ENCODE measurements around the gene FOXK1.

FOXK1 gene

GRCh38 chr7:4742051-4742573 is 60.0 kb downstream of the FOXK1 start:
- peak overlapping the region; percentile 26 to 44 for H3K9ac ChIP-seq (ENCODE audit: low read depth in 1 of 2, low read length in 2 of 2)

GRCh38 chr7:4742852-4743251 is 60.8 kb downstream of the FOXK1 start:
- no peak overlapping the region for H3K4me3 ChIP-seq (ENCODE audit: low read depth in 1 of 2, low read length in 2 of 2)
- H3K9ac ChIP-seq (ENCODE audit: low read depth in 1 of 2, low read length in 2 of 2), result peak overlapping the region in 1 of 2 donors; percentile 44
- H3K27me3 ChIP-seq (ENCODE audit: control insufficient read depth in 1 of 2, insufficient read depth in 2 of 2, low read length in 2 of 2), result no peaks in the 10 kb centered on the region
- H3K27ac ChIP-seq (ENCODE audit: low read depth, low read length), result no peak overlapping the region
- peaks cover 56 to 61% of the 10 kb centered on the region in 2 donors for H3K4me1 ChIP-seq (ENCODE audit: control insufficient read depth in 1 of 2, insufficient read depth in 2 of 2, low read length in 2 of 2)
- H3K36me3 ChIP-seq (ENCODE audit: control insufficient read depth in 1 of 2, insufficient read depth in 2 of 2, low read length in 2 of 2), result peaks cover under 1 to 22% of the 10 kb centered on the region in 2 donors
- H3K9me3 ChIP-seq (ENCODE audit: control insufficient read depth in 1 of 2, low read length in 2 of 2), result no peaks in the 10 kb centered on the region

More at GRCh38 chr7:4742051-4742573, 60.0 kb downstream of the FOXK1 start:
- Histone ChIP-seq H3K36me3 (ENCODE audit: control insufficient read depth in 1 of 2, insufficient read depth in 2 of 2, low read length in 2 of 2) (peaks cover 0 to 23% of the 10 kb centered on the region in 2 donors), H3K27ac (ENCODE audit: low read depth, low read length) (peak overlapping the region; percentile 63), H3K27me3 (ENCODE audit: control insufficient read depth in 1 of 2, insufficient read depth in 2 of 2, low read length in 2 of 2) (no peaks in the 10 kb centered on the region), H3K4me3 (ENCODE audit: low read depth in 1 of 2, low read length in 2 of 2) (no peak overlapping the region), H3K4me1 (ENCODE audit: control insufficient read depth in 1 of 2, insufficient read depth in 2 of 2, low read length in 2 of 2) (peaks cover 54 to 60% of the 10 kb centered on the region in 2 donors), H3K9me3 (ENCODE audit: control insufficient read depth in 1 of 2, low read length in 2 of 2) (no peaks in the 10 kb centered on the region)

GRCh38 chr7:4744391-4745264 is 62.5 kb downstream of the FOXK1 start:
- no peaks in the 10 kb centered on the region for H3K9me3 ChIP-seq (ENCODE audit: control insufficient read depth in 1 of 2, low read length in 2 of 2)
- H3K4me3 ChIP-seq (ENCODE audit: low read depth in 1 of 2, low read length in 2 of 2), result peak overlapping the region; percentile 34 to 57
- peaks cover 6 to 32% of the 10 kb centered on the region in 2 donors for H3K36me3 ChIP-seq (ENCODE audit: control insufficient read depth in 1 of 2, insufficient read depth in 2 of 2, low read length in 2 of 2)
- H3K27ac ChIP-seq (ENCODE audit: low read depth, low read length), result peak overlapping the region; percentile 92
- peak overlapping the region; percentile 48 to 73 for H3K9ac ChIP-seq (ENCODE audit: low read depth in 1 of 2, low read length in 2 of 2)
- H3K4me1 ChIP-seq (ENCODE audit: control insufficient read depth in 1 of 2, insufficient read depth in 2 of 2, low read length in 2 of 2), result peaks cover 40 to 49% of the 10 kb centered on the region in 2 donors
- H3K27me3 ChIP-seq (ENCODE audit: control insufficient read depth in 1 of 2, insufficient read depth in 2 of 2, low read length in 2 of 2), result no peaks in the 10 kb centered on the region

GRCh38 chr7:4745265-4745919 is 63.3 kb downstream of the FOXK1 start:
- Histone ChIP-seq H3K27me3 (ENCODE audit: control insufficient read depth in 1 of 2, insufficient read depth in 2 of 2, low read length in 2 of 2) (no peaks in the 10 kb centered on the region), H3K9me3 (ENCODE audit: control insufficient read depth in 1 of 2, low read length in 2 of 2) (no peaks in the 10 kb centered on the region), H3K4me3 (ENCODE audit: low read depth in 1 of 2, low read length in 2 of 2) (peak overlapping the region; percentile 34 to 63), H3K9ac (ENCODE audit: low read depth in 1 of 2, low read length in 2 of 2) (peak overlapping the region; percentile 54 to 73), H3K36me3 (ENCODE audit: control insufficient read depth in 1 of 2, insufficient read depth in 2 of 2, low read length in 2 of 2) (peaks cover 6 to 32% of the 10 kb centered on the region in 2 donors), H3K27ac (ENCODE audit: low read depth, low read length) (peak overlapping the region; percentile 92), H3K4me1 (ENCODE audit: control insufficient read depth in 1 of 2, insufficient read depth in 2 of 2, low read length in 2 of 2) (peaks cover 38 to 47% of the 10 kb centered on the region in 2 donors)

- peaks cover 6 to 28% of the 10 kb centered on the region in 2 donors for H3K36me3 ChIP-seq (ENCODE audit: control insufficient read depth in 1 of 2, insufficient read depth in 2 of 2, low read length in 2 of 2)
- no peaks in the 10 kb centered on the region for H3K27me3 ChIP-seq (ENCODE audit: control insufficient read depth in 1 of 2, insufficient read depth in 2 of 2, low read length in 2 of 2)
- no peaks in the 10 kb centered on the region for H3K9me3 ChIP-seq (ENCODE audit: control insufficient read depth in 1 of 2, low read length in 2 of 2)
- peak overlapping the region; percentile 34 to 63 for H3K4me3 ChIP-seq (ENCODE audit: low read depth in 1 of 2, low read length in 2 of 2)
- H3K9ac ChIP-seq (ENCODE audit: low read depth in 1 of 2, low read length in 2 of 2), result peak overlapping the region; percentile 54 to 66
- peak overlapping the region; percentile 92 for H3K27ac ChIP-seq (ENCODE audit: low read depth, low read length)
- H3K4me1 ChIP-seq (ENCODE audit: control insufficient read depth in 1 of 2, insufficient read depth in 2 of 2, low read length in 2 of 2), result peaks cover 38 to 47% of the 10 kb centered on the region in 2 donors
Measured at GRCh38 chr7:4745971-4746919, 64.2 kb downstream of the FOXK1 start.

- Histone ChIP-seq H3K27ac (ENCODE audit: low read depth, low read length) (peak overlapping the region; percentile 92), H3K36me3 (ENCODE audit: control insufficient read depth in 1 of 2, insufficient read depth in 2 of 2, low read length in 2 of 2) (peaks cover 6 to 22% of the 10 kb centered on the region in 2 donors), H3K9me3 (ENCODE audit: control insufficient read depth in 1 of 2, low read length in 2 of 2) (no peaks in the 10 kb centered on the region), H3K4me3 (ENCODE audit: low read depth in 1 of 2, low read length in 2 of 2) (peak overlapping the region in 1 of 2 donors; percentile 16), H3K4me1 (ENCODE audit: control insufficient read depth in 1 of 2, insufficient read depth in 2 of 2, low read length in 2 of 2) (peaks cover 31 to 44% of the 10 kb centered on the region in 2 donors), H3K9ac (ENCODE audit: low read depth in 1 of 2, low read length in 2 of 2) (no peak overlapping the region), H3K27me3 (ENCODE audit: control insufficient read depth in 1 of 2, insufficient read depth in 2 of 2, low read length in 2 of 2) (no peaks in the 10 kb centered on the region)
Measured at GRCh38 chr7:4747013-4747412, 64.9 kb downstream of the FOXK1 start.

GRCh38 chr7:4747746-4748145 is 65.7 kb downstream of the FOXK1 start:
- H3K4me1 ChIP-seq (ENCODE audit: control insufficient read depth in 1 of 2, insufficient read depth in 2 of 2, low read length in 2 of 2), result peaks cover 24 to 36% of the 10 kb centered on the region in 2 donors

GRCh38 chr7:4748231-4748681 is 66.2 kb downstream of the FOXK1 start:
- no peaks in the 10 kb centered on the region for H3K9me3 ChIP-seq (ENCODE audit: control insufficient read depth in 1 of 2, low read length in 2 of 2)
- H3K36me3 ChIP-seq (ENCODE audit: control insufficient read depth in 1 of 2, insufficient read depth in 2 of 2, low read length in 2 of 2), result peaks cover 6 to 14% of the 10 kb centered on the region in 2 donors
- no peak overlapping the region for H3K27ac ChIP-seq (ENCODE audit: low read depth, low read length)
- H3K9ac ChIP-seq (ENCODE audit: low read depth in 1 of 2, low read length in 2 of 2), result no peak overlapping the region
- no peaks in the 10 kb centered on the region for H3K27me3 ChIP-seq (ENCODE audit: control insufficient read depth in 1 of 2, insufficient read depth in 2 of 2, low read length in 2 of 2)
- H3K4me3 ChIP-seq (ENCODE audit: low read depth in 1 of 2, low read length in 2 of 2), result no peak overlapping the region
- peaks cover 23 to 34% of the 10 kb centered on the region in 2 donors for H3K4me1 ChIP-seq (ENCODE audit: control insufficient read depth in 1 of 2, insufficient read depth in 2 of 2, low read length in 2 of 2)

More at GRCh38 chr7:4747746-4748145, 65.7 kb downstream of the FOXK1 start:
- no peak overlapping the region for H3K9ac ChIP-seq (ENCODE audit: low read depth in 1 of 2, low read length in 2 of 2)
- H3K4me3 ChIP-seq (ENCODE audit: low read depth in 1 of 2, low read length in 2 of 2), result no peak overlapping the region
- H3K36me3 ChIP-seq (ENCODE audit: control insufficient read depth in 1 of 2, insufficient read depth in 2 of 2, low read length in 2 of 2), result peaks cover 6 to 16% of the 10 kb centered on the region in 2 donors
- no peaks in the 10 kb centered on the region for H3K9me3 ChIP-seq (ENCODE audit: control insufficient read depth in 1 of 2, low read length in 2 of 2)
- no peaks in the 10 kb centered on the region for H3K27me3 ChIP-seq (ENCODE audit: control insufficient read depth in 1 of 2, insufficient read depth in 2 of 2, low read length in 2 of 2)
- peak overlapping the region; percentile 0 for H3K27ac ChIP-seq (ENCODE audit: low read depth, low read length)

GRCh38 chr7:4749363-4749762 is 67.3 kb downstream of the FOXK1 start:
- no peak overlapping the region for H3K4me3 ChIP-seq (ENCODE audit: low read depth in 1 of 2, low read length in 2 of 2)
- peaks cover 7 to 15% of the 10 kb centered on the region in 2 donors for H3K36me3 ChIP-seq (ENCODE audit: control insufficient read depth in 1 of 2, insufficient read depth in 2 of 2, low read length in 2 of 2)
- H3K9me3 ChIP-seq (ENCODE audit: control insufficient read depth in 1 of 2, low read length in 2 of 2), result no peaks in the 10 kb centered on the region
- no peaks in the 10 kb centered on the region for H3K27me3 ChIP-seq (ENCODE audit: control insufficient read depth in 1 of 2, insufficient read depth in 2 of 2, low read length in 2 of 2)
- no peak overlapping the region for H3K9ac ChIP-seq (ENCODE audit: low read depth in 1 of 2, low read length in 2 of 2)
- H3K4me1 ChIP-seq (ENCODE audit: control insufficient read depth in 1 of 2, insufficient read depth in 2 of 2, low read length in 2 of 2), result peaks cover 17 to 30% of the 10 kb centered on the region in 2 donors
- H3K27ac ChIP-seq (ENCODE audit: low read depth, low read length), result no peak overlapping the region

All from duodenal mucosa (tissue), 2 donors.